Upper lobe of right lung (tissue), 1 donor: Measurements from ENCODE around the gene ARNT2. TPM values are rescaled to one million over a fixed set of nuclear protein-coding genes. Genes with fewer than 3 reads are reported as not detected.

ENCODE experiments used
- ATAC-seq: fragments of 200-7000 bp; cut with Tn5 transposase; one replicate; pipeline ENCODE4 v1.9.1; 2020; ENCODE audit warnings: mild to moderate bottlenecking, moderate library complexity
- DNase-seq: peaks from one replicate; pipeline ENCODE4 v3.0.0-alpha.2; 2020
- H3K27ac ChIP-seq: fragments of 200-600 bp; one replicate; pipeline ENCODE4 v1.8.0; 2022
- H3K27me3 ChIP-seq: fragments of 200-600 bp; one replicate; pipeline ENCODE4 v1.8.0; 2022; ENCODE audit warnings: mild to moderate bottlenecking
- H3K36me3 ChIP-seq: fragments of 200-600 bp; one replicate; pipeline ENCODE4 v1.8.0; 2022
- H3K4me1 ChIP-seq: fragments of 200-600 bp; one replicate; pipeline ENCODE4 v1.8.0; 2022
- H3K4me3 ChIP-seq: fragments of 200-600 bp; one replicate; pipeline ENCODE4 v1.8.0; 2022; ENCODE audit warnings: mild to moderate bottlenecking
- H3K9me3 ChIP-seq: fragments of 200-600 bp; one replicate; pipeline ENCODE4 v1.8.0; 2022
- CTCF ChIP-seq: fragments of 200-600 bp; IDR thresholded peaks from one replicate; pipeline ENCODE4 v1.8.0; 2022; ENCODE audit warnings: antibody characterized with exemption
- intact Hi-C: fragments of 100-400 bp; cut with DNase I; formaldehyde crosslinking; loops from one replicate; pipeline ENCODE4 v1.11.0; 2022
- long read RNA-seq: library from polyadenylated mRNA; unstranded; transcript quantifications from one replicate; pipeline ENCODE4 v2.0.0, GENCODE V29; 2021
- total RNA-seq: library from RNA; stranded (reverse); fragmentation: NEBNext Ultra II Directional; extraction: Animal tissue kit (Norgen Biotek cat#: 25700); gene quantifications from one replicate; pipeline ENCODE4 v1.2.1, GENCODE V29; 2021
- donor health status: DM: no; HTN: yes; CAD: no; lungs with severe emphysema.

Gene ARNT2
- 12.9 TPM for total RNA-seq
- long read RNA-seq, full-length matches to known transcripts: 5 of 30 reads
- long read RNA-seq, partial matches to known transcripts: 19 of 30 reads
- long read RNA-seq, other reads (novel, unspliced or antisense): 6 of 30 reads

- intact Hi-C loops: no loop called here
- no peaks in the 10 kb centered on the region for H3K36me3 ChIP-seq
- no peak for TF ChIP-seq CTCF
- no peaks in the 10 kb centered on the region for H3K9me3 ChIP-seq
- no peak within 1 kb of the TSS for H3K27ac ChIP-seq
- peaks cover 8% of the 10 kb centered on the region for H3K27me3 ChIP-seq
- no peaks in the 10 kb centered on the region for H3K4me1 ChIP-seq
- H3K4me3 ChIP-seq: peak within 1 kb of the TSS; percentile 50
- DNase-seq (peak; percentile 69), ATAC-seq (peak; percentile 71)
Measured at GRCh38 chr15:80404057-80404760, at the start of gene ARNT2. Gene ARNT2, plus strand, starts transcription at chr15:80404382. Its CDS starts 134 bp downstream, at chr15:80404516.

DNA sequence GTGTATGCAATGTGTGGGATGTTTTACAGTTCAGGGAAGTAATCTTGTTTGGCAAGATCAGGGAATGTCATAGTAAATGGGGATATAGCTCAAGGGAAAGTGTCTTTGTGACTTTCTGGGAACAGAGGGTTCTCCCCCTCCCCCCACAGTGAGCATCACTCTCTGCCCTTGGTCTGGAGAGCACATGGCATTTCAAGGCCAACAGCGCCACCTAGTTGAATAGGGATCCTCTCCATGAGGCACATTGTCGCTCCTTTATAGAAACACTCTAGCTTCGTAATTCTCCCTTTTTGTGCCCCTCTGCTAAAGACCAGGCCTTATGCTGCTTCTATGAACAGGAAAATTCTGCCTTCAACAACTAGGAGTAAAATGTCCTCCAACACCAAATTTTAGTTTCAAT, 37.1 kb upstream of the ARNT2 start:
- intact Hi-C loops: no loop called here
- ATAC-seq (no peak), DNase-seq (no peak)
- no peaks in the 10 kb centered on the region for H3K27me3 ChIP-seq
- no peaks in the 10 kb centered on the region for H3K36me3 ChIP-seq
- peaks cover 20% of the 10 kb centered on the region for H3K9me3 ChIP-seq
- TF ChIP-seq CTCF: no peak
- H3K4me3 ChIP-seq: no peak overlapping the region
- no peak overlapping the region for H3K27ac ChIP-seq
- no peaks in the 10 kb centered on the region for H3K4me1 ChIP-seq

DNA sequence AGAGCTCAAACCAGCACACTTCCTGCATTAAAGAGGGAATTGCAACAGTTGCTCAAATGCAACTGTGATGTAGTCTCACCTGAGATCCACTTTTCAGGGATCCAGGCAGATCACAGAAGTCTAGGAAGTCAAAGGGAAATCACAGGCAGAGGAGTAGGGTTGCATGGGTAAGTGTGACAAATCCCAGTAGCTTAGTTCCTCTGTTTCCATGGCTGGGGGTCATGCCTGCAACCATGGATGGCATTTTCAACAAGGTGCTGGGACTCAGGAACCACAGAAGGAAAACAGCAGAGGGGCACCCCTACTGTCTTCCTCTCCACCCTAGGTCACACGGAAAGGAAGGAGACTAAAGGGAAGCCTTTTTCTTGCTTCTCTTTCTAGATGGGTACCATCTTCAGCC, 36.5 kb upstream of the ARNT2 start:
- H3K27me3 ChIP-seq: no peaks in the 10 kb centered on the region
- H3K4me1 ChIP-seq: no peaks in the 10 kb centered on the region
- TF ChIP-seq CTCF: no peak
- H3K27ac ChIP-seq: no peak overlapping the region
- no peak for DNase-seq
- no peak for ATAC-seq
- no peaks in the 10 kb centered on the region for H3K36me3 ChIP-seq
- H3K9me3 ChIP-seq: peaks cover 20% of the 10 kb centered on the region
- intact Hi-C loops: no loop called here
- no peak overlapping the region for H3K4me3 ChIP-seq

DNA sequence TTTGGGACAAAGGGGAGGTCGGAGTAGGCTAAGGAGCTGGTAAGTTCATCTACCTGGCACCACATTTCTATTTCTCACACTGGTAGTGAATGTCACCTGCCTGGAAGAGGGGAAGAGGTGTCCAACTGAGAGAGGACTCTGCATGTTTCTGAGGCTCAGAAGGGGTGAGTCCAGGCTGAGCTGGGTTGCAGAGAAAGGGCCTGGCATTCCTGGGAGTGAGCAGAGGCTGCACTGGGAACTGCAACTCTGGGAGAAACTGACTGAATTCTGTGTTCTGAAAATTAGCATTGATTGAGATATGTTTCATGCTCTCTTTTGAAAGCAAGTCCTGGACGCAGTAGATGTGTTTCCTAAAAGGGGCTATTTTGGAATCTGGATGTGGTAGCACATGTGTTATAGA, 32.3 kb upstream of the ARNT2 start:
- no peak overlapping the region for H3K4me3 ChIP-seq
- H3K27ac ChIP-seq: no peak overlapping the region
- no peaks in the 10 kb centered on the region for H3K36me3 ChIP-seq
- no peak for ATAC-seq
- H3K9me3 ChIP-seq: peaks cover 20% of the 10 kb centered on the region
- DNase-seq: no peak
- no peak for TF ChIP-seq CTCF
- H3K4me1 ChIP-seq: no peaks in the 10 kb centered on the region
- intact Hi-C loops: no loop called here
- no peaks in the 10 kb centered on the region for H3K27me3 ChIP-seq

- Histone ChIP-seq H3K27ac (no peak overlapping the region), H3K4me3 (no peak overlapping the region), H3K36me3 (no peaks in the 10 kb centered on the region), H3K4me1 (no peaks in the 10 kb centered on the region), H3K9me3 (no peaks in the 10 kb centered on the region), H3K27me3 (no peaks in the 10 kb centered on the region)
- DNase-seq (no peak), ATAC-seq (no peak)
- TF ChIP-seq CTCF: no peak
- intact Hi-C loops: no loop called here
Measured at GRCh38 chr15:80374441-80374840, 29.7 kb upstream of the ARNT2 start.
